SK-N-SH (cell line): Measurements from ENCODE around the gene RPL39. TPM values are rescaled to one million over a fixed set of nuclear protein-coding genes. Genes with fewer than 3 reads are reported as not detected.
A peak's percentile ranks its signal among the peaks of the same experiment; 100 is the strongest.

Source experiments
- CTCF ChIA-PET: fragments of 300-600, 350-600 bp; formaldehyde crosslinking; extraction: SDS; loops from one replicate; lab custom pipeline; 2021; lab: Yijun Ruan, JAX
- POLR2A ChIA-PET: fragments of 350-600 bp; sonication (Branson Sonifier 250); formaldehyde crosslinking; extraction: SDS; loops from one replicate; lab custom pipeline; 2020; ENCODE audit warnings: antibody characterized with exemption, inconsistent platforms; lab: Yijun Ruan, JAX
- DNase-seq: peaks from one replicate; pipeline ENCODE4 v3.0.0; 2012
- H2AFZ ChIP-seq: fragments of 200-600 bp; sonication (generic); 2 replicates; pipeline ENCODE4 v1.8.1; 2016; ENCODE audit warnings: antibody characterized with exemption, mild to moderate bottlenecking, low read depth
- H3F3A ChIP-seq: fragments of 200-600 bp; sonication (generic); replicated peaks from 2 replicates; pipeline ENCODE3; 2016; ENCODE audit warnings: antibody characterized with exemption, mild to moderate bottlenecking; ENCODE audit not compliant: insufficient read depth
- H3K27ac ChIP-seq, 2 experiments: fragments of 200-500 bp in 1 of 2; fragments of 200-600 bp in 1 of 2; sonication (Bioruptor generic) in 1 of 2; sonication (generic), shearing (Covaris generic) in 1 of 2; 2 replicates each; pipeline versions ENCODE4 v1.5.1 to v1.6.1; 2014 to 2016; ENCODE audit warnings: low read depth in 2 of 2, inconsistent platforms in 1 of 2, low read length in 1 of 2, mild to moderate bottlenecking in 1 of 2, mixed read lengths in 1 of 2
- H3K27me3 ChIP-seq: fragments of 200-600 bp; sonication (generic), shearing (Covaris generic); 2 replicates; pipeline ENCODE4 v1.6.1; 2016; ENCODE audit warnings: mixed run types; ENCODE audit not compliant: insufficient read depth
- H3K36me3 ChIP-seq, 2 experiments: fragments of 200-500 bp in 1 of 2; fragments of 200-600 bp in 1 of 2; sonication (Bioruptor generic) in 1 of 2; sonication (generic) in 1 of 2; replicated peaks in 1 of 2; 2 replicates each; pipeline versions ENCODE3 to v1.5.1; 2014 to 2016; ENCODE audit warnings: low read length in 1 of 2, mild to moderate bottlenecking in 1 of 2; ENCODE audit not compliant: insufficient read depth in 2 of 2, control insufficient read depth in 1 of 2
- H3K4me1 ChIP-seq, 2 experiments: fragments of 200-500 bp in 1 of 2; fragments of 200-600 bp in 1 of 2; sonication (Bioruptor generic) in 1 of 2; sonication (generic), shearing (Covaris generic) in 1 of 2; 2 replicates each; pipeline versions ENCODE4 v1.5.1 to v1.6.1; 2014 to 2016; ENCODE audit warnings: low read depth in 1 of 2, low read length in 1 of 2, mixed run types in 1 of 2; ENCODE audit not compliant: insufficient read depth in 2 of 2, control insufficient read depth in 1 of 2
- H3K4me2 ChIP-seq: fragments of 200-600 bp; sonication (generic), shearing (Covaris generic); 2 replicates; pipeline ENCODE4 v1.6.1; 2017; ENCODE audit warnings: mixed run types
- H3K4me3 ChIP-seq, 2 experiments: fragments of 200-500 bp in 1 of 2; fragments of 200-600 bp in 1 of 2; sonication (Bioruptor generic) in 1 of 2; sonication (generic), shearing (Covaris generic) in 1 of 2; 2 replicates each; pipeline versions ENCODE4 v1.5.1 to v1.8.1; 2014 to 2016; ENCODE audit warnings: low read depth in 2 of 2, inconsistent platforms in 1 of 2, low read length in 1 of 2, mild to moderate bottlenecking in 1 of 2, mixed read lengths in 1 of 2, moderate library complexity in 1 of 2
- H3K79me2 ChIP-seq: fragments of 200-600 bp; sonication (generic); 2 replicates; pipeline ENCODE4 v1.8.1; 2017; ENCODE audit warnings: mild to moderate bottlenecking; ENCODE audit not compliant: insufficient read depth
- H3K9ac ChIP-seq: fragments of 200-600 bp; sonication (generic); 2 replicates; pipeline ENCODE4 v1.6.1; 2017; ENCODE audit warnings: mixed run types
- H3K9me2 ChIP-seq: fragments of 200-600 bp; sonication (generic); 2 replicates; pipeline ENCODE4 v1.6.1; 2017; ENCODE audit warnings: mixed run types
- H3K9me3 ChIP-seq: fragments of 200-600 bp; sonication (generic); 2 replicates; pipeline ENCODE4 v1.6.1; 2017; ENCODE audit warnings: mixed run types, mild to moderate bottlenecking, moderate library complexity
- H4K20me1 ChIP-seq: fragments of 200-600 bp; sonication (generic); 2 replicates; pipeline ENCODE4 v1.6.1; 2017; ENCODE audit warnings: mild to moderate bottlenecking, mixed run types; ENCODE audit not compliant: insufficient read depth
- CTCF ChIP-seq: fragments of 200-600 bp; sonication (generic); IDR thresholded peaks from 2 replicates; pipeline ENCODE4 v1.6.1; 2017; ENCODE audit warnings: antibody characterized with exemption, mild to moderate bottlenecking, moderate library complexity
- MAX ChIP-seq: IDR thresholded peaks from 2 replicates; pipeline ENCODE4 v1.4.0; 2012; ENCODE audit warnings: low read depth
- RAD21 ChIP-seq: IDR thresholded peaks from 2 replicates; pipeline ENCODE4 v1.6.1; 2012; ENCODE audit warnings: mild to moderate bottlenecking, low read length
- REST ChIP-seq: IDR thresholded peaks from 2 replicates; pipeline ENCODE4 v1.6.1; 2012; ENCODE audit warnings: mild to moderate bottlenecking, low read depth, low read length, moderate library complexity
- RXRA ChIP-seq: IDR thresholded peaks from 2 replicates; pipeline ENCODE4 v1.4.0; 2012; ENCODE audit warnings: low read depth, mild to moderate bottlenecking, borderline replicate concordance
- WGBS: methylation state at CpG from one replicate; pipeline ENCODE4 v1.1.6; 2017; ENCODE audit warnings: low lambda C conversion rate; 5-methylcytosine and 5-hydroxymethylcytosine counted together
- polyA plus RNA-seq, 3 experiments: library from polyadenylated mRNA; depleted of rRNA; stranded (reverse); fragments of >200 nt; gene quantifications; 2 replicates each; pipeline ENCODE4 v1.2.3, GENCODE V29; 2012

The RPL39 gene
- polyA plus RNA-seq, 1 of the 3 experiments (the other 2 are of a cell fraction): 4,443 TPM

GRCh38 chrX:119784747-119785446, 6.5 kb downstream of the RPL39 start:
- DNase-seq: peak; percentile 47
- no peak overlapping the region for H3K4me3 ChIP-seq
- no peak overlapping the region for H3K4me2 ChIP-seq

More at GRCh38 chrX:119784747-119785446, 6.5 kb downstream of the RPL39 start:
- POLR2A ChIA-PET: no interaction called here
- Histone ChIP-seq H3K79me2 (peaks cover 59% of the 10 kb centered on the region), H2AFZ (no peak overlapping the region), H3K27me3 (no peaks in the 10 kb centered on the region), H4K20me1 (peaks cover 85% of the 10 kb centered on the region), H3K9me2 (no peaks in the 10 kb centered on the region), H3F3A (peaks cover 25% of the 10 kb centered on the region), H3K4me1 (peaks cover 3 to 8% of the 10 kb centered on the region in 2 experiments; a peak in 1 of 4 replicates), H3K9me3 (no peaks in the 10 kb centered on the region), H3K27ac (no peak overlapping the region), H3K36me3 (peaks cover 46 to 55% of the 10 kb centered on the region in 2 experiments), H3K9ac (no peak overlapping the region)
- 82% methylated on average over 14 of the region's 14 CpGs for WGBS
- CTCF ChIA-PET: interaction anchor here (0.7 to 2.5 kb wide), 12 partner anchors 9 to 273 kb away, joined by 3 to 9 read pairs (median 4); partner anchors contain the start of gene SOWAHD
- TF ChIP-seq REST (no peak), MAX (no peak), CTCF (peak; percentile 62), RXRA (no peak), RAD21 (peak; percentile 33)
